K562 (cell line): ENCODE measurements around the gene BCKDHB. TPM values are rescaled to one million over a fixed set of nuclear protein-coding genes. Genes with fewer than 3 reads are reported as not detected.

Source experiments
- ATAC-seq: fragments of 200-7000 bp; cut with Tn5 transposase; 3 replicates; pipeline ENCODE4 v1.9.1; 2020; ENCODE audit warnings: moderate library complexity
- BruUV-seq: library from RNA; stranded (reverse); fragments of 400-500 nt; replicated peaks from 2 replicates; lab custom pipeline; 2021; lab: Mats Ljungman, UMichigan
- CTCF ChIA-PET: fragments of 300-600 bp; formaldehyde crosslinking; extraction: SDS; loops from one replicate; lab custom pipeline; 2021; ENCODE audit warnings: low intra/inter-chr PET ratio; lab: Yijun Ruan, JAX
- POLR2A ChIA-PET: fragments of 300-600, 350-650 bp; sonication (Branson Sonifier 250); formaldehyde crosslinking; extraction: SDS; loops from one replicate; lab custom pipeline; 2021; ENCODE audit warnings: antibody characterized with exemption, inconsistent platforms; lab: Yijun Ruan, JAX
- DNase-seq, 4 experiments: peaks; one replicate each; pipeline versions ENCODE4 v3.0.0 to v3.0.0-alpha.2; 2011 to 2018; ENCODE audit warnings: low spot score in 3 of 4, mixed read lengths in 3 of 4; ENCODE audit errors: extremely low read depth in 1 of 4
- FAIRE-seq: peaks from 2 replicates; lab custom pipeline; 2011; peaks lifted over from hg19 to GRCh38; lab: Jason Lieb, UNC
- H2AFZ ChIP-seq: 2 replicates; pipeline ENCODE4 v1.6.0; 2011; ENCODE audit warnings: low read depth, low read length, control low read depth, inconsistent platforms
- H3K27ac ChIP-seq: fragments of 200-600 bp; 3 replicates; pipeline ENCODE4 v1.8.0; 2011; ENCODE audit warnings: low read depth, mild to moderate bottlenecking, control low read depth, inconsistent platforms, low read length, moderate library complexity, mixed read lengths; ENCODE audit errors: extremely low read depth
- H3K27me3 ChIP-seq, 2 experiments: fragments of 300-600 bp in 1 of 2; 2 replicates in 1 of 2; 3 replicates in 1 of 2; pipeline versions ENCODE4 v1.6.0 to v1.8.0; 2011; ENCODE audit warnings: inconsistent platforms in 2 of 2, low read length in 2 of 2, mild to moderate bottlenecking in 1 of 2, mixed read lengths in 1 of 2, moderate library complexity in 1 of 2; ENCODE audit not compliant: control insufficient read depth in 2 of 2, insufficient read depth in 2 of 2
- H3K36me3 ChIP-seq: fragments of 300-600 bp; 3 replicates; pipeline ENCODE4 v1.8.0; 2011; ENCODE audit warnings: mild to moderate bottlenecking, low read length, inconsistent platforms; ENCODE audit not compliant: control insufficient read depth, insufficient read depth
- H3K4me1 ChIP-seq, 2 experiments: fragments of 200-600 bp in 1 of 2; replicated peaks in 1 of 2; 2 replicates in 1 of 2; 3 replicates in 1 of 2; pipeline versions ENCODE4 v1.5.1 to v1.8.0; 2011; ENCODE audit warnings: inconsistent platforms in 2 of 2, low read length in 2 of 2, mild to moderate bottlenecking in 1 of 2, mixed read lengths in 1 of 2, moderate library complexity in 1 of 2; ENCODE audit not compliant: control insufficient read depth in 2 of 2, insufficient read depth in 2 of 2
- H3K4me2 ChIP-seq: 2 replicates; pipeline ENCODE4 v1.6.1; 2011; ENCODE audit warnings: low read length, control low read depth, inconsistent platforms, mixed read lengths; ENCODE audit not compliant: insufficient read depth
- H3K4me3 ChIP-seq: fragments of 200-600 bp; sonication (generic), shearing (Covaris generic); 2 replicates; pipeline ENCODE4 v1.5.1; 2016; ENCODE audit warnings: control low read depth, inconsistent platforms
- H3K79me2 ChIP-seq: fragments of 200-600 bp; 3 replicates; pipeline ENCODE4 v1.8.0; 2011; ENCODE audit warnings: low read length, inconsistent platforms; ENCODE audit not compliant: control insufficient read depth, insufficient read depth
- H3K9ac ChIP-seq, 2 experiments: 2 replicates each; pipeline versions ENCODE4 v1.6.0 to v1.6.1; 2011; ENCODE audit warnings: low read depth in 2 of 2, low read length in 2 of 2, control low read depth in 1 of 2, inconsistent platforms in 1 of 2, mild to moderate bottlenecking in 1 of 2, mixed read lengths in 1 of 2; ENCODE audit not compliant: insufficient read depth in 1 of 2
- H3K9me1 ChIP-seq: one replicate; pipeline ENCODE4 v1.6.0; 2011; ENCODE audit warnings: inconsistent platforms, mild to moderate bottlenecking, low read length, moderate library complexity; ENCODE audit not compliant: control insufficient read depth, insufficient read depth
- H3K9me3 ChIP-seq: replicated peaks from 2 replicates; pipeline ENCODE4 v1.5.1; 2011; ENCODE audit warnings: low read depth, low read length, inconsistent platforms; ENCODE audit not compliant: control insufficient read depth, insufficient read depth
- H4K20me1 ChIP-seq: replicated peaks from 2 replicates; pipeline ENCODE4 v1.6.1; 2011; ENCODE audit warnings: low read length, inconsistent platforms, mixed read lengths; ENCODE audit not compliant: control insufficient read depth, insufficient read depth
- ATF7 ChIP-seq: fragments of 450-650 bp; IDR thresholded peaks from 2 replicates; pipeline ENCODE4 v1.7.1; 2014; ENCODE audit warnings: mild to moderate bottlenecking, moderate library complexity
- CSDE1 ChIP-seq, 2 experiments: fragments of 450-650 bp; IDR thresholded peaks; 2 replicates each; pipeline ENCODE4 v1.6.1; 2016; ENCODE audit warnings: mild to moderate bottlenecking in 1 of 2
- E2F3 ChIP-seq: fragments of 250-450 bp; sonication (Bioruptor Pico); IDR thresholded peaks from 2 replicates; pipeline ENCODE4 v1.4.0; 2020; ENCODE audit warnings: mild to moderate bottlenecking
- GABPB2 ChIP-seq: fragments of 250-450 bp; sonication (Bioruptor Pico); conservative IDR thresholded peaks from 2 replicates; pipeline ENCODE4 v1.5.1; 2021; ENCODE audit warnings: mild to moderate bottlenecking
- KLF10 ChIP-seq: fragments of 250-450 bp; sonication (Bioruptor Pico); IDR thresholded peaks from 2 replicates; pipeline ENCODE4 v1.6.1; 2021; ENCODE audit warnings: matching md5 sums
- SIN3A ChIP-seq, 2 experiments: fragments of 150-350 bp in 1 of 2; IDR thresholded peaks; 2 replicates each; pipeline ENCODE4 v1.6.1; 2011 to 2016; ENCODE audit warnings: borderline replicate concordance in 2 of 2, low read depth in 2 of 2, low read length in 2 of 2, mild to moderate bottlenecking in 2 of 2, moderate library complexity in 2 of 2; ENCODE audit not compliant: control insufficient read depth in 1 of 2
- TAF7 ChIP-seq: fragments of 450-650 bp; IDR thresholded peaks from 2 replicates; pipeline ENCODE4 v1.6.1; 2016; ENCODE audit warnings: missing genetic modification characterization, missing compliant biosample characterization
- U2AF2 ChIP-seq: fragments of 200-400 bp; formaldehyde crosslinking; optimal IDR thresholded peaks from 2 replicates; pipeline ENCODE3; 2017; ENCODE audit warnings: low read depth, mild to moderate bottlenecking, low read length
- WGBS: fragments of 100-300 bp; shearing (Covaris generic); methylation state at CpG from one replicate; pipeline ENCODE4 v1.1.6; 2016; ENCODE audit warnings: low coverage, mixed read lengths; ENCODE audit not compliant: insufficient coverage; ENCODE audit errors: missing lambda C conversion rate; 5-methylcytosine and 5-hydroxymethylcytosine counted together
- in situ Hi-C: fragments of 300-500 bp; cut with MboI; formaldehyde crosslinking; loops from 4 replicates; pipeline ENCODE4 v1.15.0; 2018; ENCODE audit warnings: inconsistent platforms, mixed read lengths
- intact Hi-C: fragments of 100-400 bp; cut with micrococcal nuclease; formaldehyde crosslinking; loops from 2 replicates; pipeline ENCODE4 v1.14.2; 2022
- polyA plus RNA-seq, 8 experiments: library from polyadenylated mRNA; depleted of rRNA in 4 of 8; stranded (reverse) in 5 of 8; unstranded in 3 of 8; fragments of >200 nt; fragmentation: Nextera tagmentation in 2 of 8; fragmentation: Illumina TruSeq in 1 of 8; extraction: Ambion mirVana in 2 of 8; extraction: Trizol in 1 of 8; gene quantifications; 2 replicates each; pipeline versions ENCODE4 v1.2.1 to v1.2.3, GENCODE V29; 2011 to 2014; ENCODE audit warnings: inconsistent platforms in 1 of 8, missing spikeins in 1 of 8
- total RNA-seq, 7 experiments: library from RNA; depleted of rRNA in 6 of 7; stranded (reverse); fragments of >200 nt in 6 of 7; fragmentation: Illumina TruSeq in 2 of 7; extraction: Trizol in 2 of 7; gene quantifications; 2 replicates each; pipeline versions ENCODE4 v1.2.1 to v1.2.3, GENCODE V29; 2011 to 2021; ENCODE audit warnings: low replicate concordance in 1 of 7
- TF ChIP-seq, protein P1 (sequence below): fragments of 450-650 bp; IDR thresholded peaks from 2 replicates; pipeline ENCODE4 v1.6.1; 2016; ENCODE audit warnings: antibody characterized with exemption
- TF ChIP-seq, protein P2 (sequence below): sonication (generic); formaldehyde crosslinking; IDR thresholded peaks from 2 replicates; pipeline ENCODE4 v1.8.0; 2022; ENCODE audit warnings: mild to moderate bottlenecking, missing genetic modification reagents

Gene BCKDHB
- total and polyA plus RNA-seq, 9 of the 15 experiments (the other 6 are each of a cell fraction or from before 2014, with no cell fraction given): 4.1 to 23.7 (median 7.5) TPM

DNA sequence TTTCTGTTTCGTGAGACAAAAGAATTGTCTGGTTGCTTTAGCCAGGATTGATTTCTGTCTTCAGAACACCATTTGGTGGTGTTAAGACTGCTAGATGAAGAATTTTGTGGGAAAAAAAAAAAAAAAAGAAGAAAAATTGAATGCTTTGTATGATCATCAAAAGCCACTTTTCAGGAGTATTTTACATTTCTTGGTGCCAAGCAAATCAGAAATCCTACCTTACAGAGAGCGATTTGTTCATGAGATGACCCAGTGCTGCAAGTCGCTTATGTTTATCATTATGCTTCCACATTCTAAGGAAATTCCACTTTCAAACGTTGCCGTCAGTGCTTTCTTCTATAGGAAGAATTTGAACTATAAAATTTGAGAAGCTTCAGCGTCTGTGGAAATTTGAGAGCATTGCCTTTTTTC, 228.7 kb downstream of the BCKDHB start:
- intact Hi-C loops: no loop called here
- no TSS peak for BruUV-seq
- H3K4me3 ChIP-seq: no peak overlapping the region
- H2AFZ ChIP-seq: no peak overlapping the region
- H3K4me1 ChIP-seq: no peaks in the 10 kb centered on the region
- no peak for DNase-seq
- H3K9me1 ChIP-seq: no peaks in the 10 kb centered on the region
- no peaks in the 10 kb centered on the region for H3K79me2 ChIP-seq
- POLR2A ChIA-PET: no interaction called here
- in situ Hi-C loops: loop anchor here (10.0 kb wide), 1 partner anchor 1420 kb away; the partner anchor contains the start of gene TENT5A
- FAIRE-seq: no peak
- H3K4me2 ChIP-seq: no peak overlapping the region
- H3K9me3 ChIP-seq: no peaks in the 10 kb centered on the region
- no peaks in the 10 kb centered on the region for H4K20me1 ChIP-seq
- TF ChIP-seq SIN3A (IDR thresholded peaks at IDR 0.05; ENCODE audit: borderline replicate concordance in 2 of 2, control insufficient read depth in 1 of 2, low read depth in 2 of 2, low read length in 2 of 2) (no peak), ATF7 (no peak), CSDE1 (IDR thresholded peaks at IDR 0.05) (no peak), U2AF2 (no peak), TAF7 (tag) (no peak), E2F3 (CRISPR knock-in tag) (no peak), GABPB2 (CRISPR knock-in tag) (no peak), KLF10 (CRISPR knock-in tag) (no peak)
- TF ChIP-seq, protein P1, sequence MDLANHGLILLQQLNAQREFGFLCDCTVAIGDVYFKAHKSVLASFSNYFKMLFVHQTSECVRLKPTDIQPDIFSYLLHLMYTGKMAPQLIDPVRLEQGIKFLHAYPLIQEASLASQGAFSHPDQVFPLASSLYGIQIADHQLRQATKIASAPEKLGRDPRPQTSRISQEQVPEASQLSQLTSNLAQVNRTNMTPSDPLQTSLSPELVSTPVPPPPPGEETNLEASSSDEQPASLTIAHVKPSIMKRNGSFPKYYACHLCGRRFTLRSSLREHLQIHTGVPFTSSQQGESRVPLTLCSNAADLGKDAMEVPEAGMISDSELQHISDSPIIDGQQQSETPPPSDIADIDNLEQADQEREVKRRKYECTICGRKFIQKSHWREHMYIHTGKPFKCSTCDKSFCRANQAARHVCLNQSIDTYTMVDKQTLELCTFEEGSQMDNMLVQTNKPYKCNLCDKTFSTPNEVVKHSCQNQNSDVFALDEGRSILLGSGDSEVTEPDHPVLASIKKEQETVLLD: no peak
- TF ChIP-seq, protein P2, sequence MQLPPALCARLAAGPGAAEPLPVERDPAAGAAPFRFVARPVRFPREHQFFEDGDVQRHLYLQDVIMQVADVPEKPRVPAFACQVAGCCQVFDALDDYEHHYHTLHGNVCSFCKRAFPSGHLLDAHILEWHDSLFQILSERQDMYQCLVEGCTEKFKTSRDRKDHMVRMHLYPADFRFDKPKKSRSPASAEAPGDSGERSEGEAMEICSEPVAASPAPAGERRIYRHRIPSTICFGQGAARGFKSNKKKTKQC (CRISPR knock-in tag): no peak
- no peaks in the 10 kb centered on the region for H3K36me3 ChIP-seq
- no peak overlapping the region for H3K9ac ChIP-seq
- no peak overlapping the region for H3K27ac ChIP-seq
- H3K27me3 ChIP-seq: no peaks in the 10 kb centered on the region
- CTCF ChIA-PET: no interaction called here
- no peak for ATAC-seq
- WGBS: 12% methylated on average over 6 of the region's 6 CpGs
